ENCODE results near the gene IVD. TPM values are rescaled to one million over a fixed set of nuclear protein-coding genes. Genes with fewer than 3 reads are reported as not detected.

Gene IVD
- total and polyA plus RNA-seq, 2 of the 8 experiments (the other 6 are each of a cell fraction or from before 2014, with no cell fraction given) = 55.2 to 78.8 TPM

- no peak overlapping the region for H2BK20ac ChIP-seq (ENCODE audit: low read length)
- peaks cover 11% of the 10 kb centered on the region for H3K23me2 ChIP-seq (ENCODE audit: low read depth, low read length)
- no peak overlapping the region for H3K9ac ChIP-seq (replicated peaks in 1 of 4; ENCODE audit: extremely low read depth in 1 of 4, low read depth in 3 of 4, low read length in 3 of 4)
- FAIRE-seq (no peak), DNase-seq (ENCODE audit: low read depth in 1 of 2, low spot score in 2 of 2) (no peak)
- peaks cover 6% of the 10 kb centered on the region for H3K79me1 ChIP-seq (ENCODE audit: low read depth, low read length)
- POLR2A ChIA-PET (ENCODE audit: partially characterized antibody) = interaction anchor here (1.1 to 2.0 kb wide), 3 partner anchors 17 to 50 kb away, joined by 3 to 5 read pairs (median 3); no protein-coding TSS in a partner anchor
- no peak overlapping the region for H3K4me3 ChIP-seq (ENCODE audit: extremely low read depth in 1 of 4, insufficient read depth in 2 of 4, low read depth in 3 of 4, low read length in 4 of 4)
- peaks cover 12 to 13% of the 10 kb centered on the region in 2 experiments for H4K20me1 ChIP-seq (replicated peaks in 1 of 2; ENCODE audit: control insufficient read depth in 1 of 2, insufficient read depth in 2 of 2, low read length in 2 of 2)
- H4K5ac ChIP-seq (ENCODE audit: insufficient read length, low read depth, low read length) = no peak overlapping the region
- no peak overlapping the region for H3K4me2 ChIP-seq (ENCODE audit: insufficient read depth in 1 of 2, low read depth in 2 of 2, low read length in 2 of 2)
- 85% methylated on average over 7 of the region's 7 CpGs; no CpG with 5 or more reads in 1 of the 2 experiments for WGBS, 2 experiments (ENCODE audit: extremely low coverage in 1 of 2, insufficient coverage in 1 of 2, insufficient read length in 1 of 2, insufficient replicate concordance in 2 of 2, low coverage in 1 of 2, low lambda C conversion rate in 2 of 2, missing lambda C conversion rate in 1 of 2)
- H2BK12ac ChIP-seq (ENCODE audit: low read depth, low read length) = no peak overlapping the region
- H3K4me1 ChIP-seq (replicated peaks in 1 of 4; ENCODE audit: control insufficient read depth in 3 of 4, insufficient read depth in 4 of 4, low read length in 3 of 4) = peaks cover 0 to 11% (median 4%) of the 10 kb centered on the region in 4 experiments; a peak in 5 of 7 replicates
- H2AFZ ChIP-seq (ENCODE audit: low read length) = no peak overlapping the region
- H2BK120ac ChIP-seq (replicated peaks; ENCODE audit: low read depth, low read length) = no peak overlapping the region
- H2AK5ac ChIP-seq (ENCODE audit: low read depth, low read length) = no peak overlapping the region
- H4K8ac ChIP-seq (ENCODE audit: extremely low read depth, insufficient read depth, low read length) = no peak overlapping the region
- no peak overlapping the region for H3K4ac ChIP-seq (replicated peaks; ENCODE audit: insufficient read length, low read depth, low read length)
- no peak overlapping the region for H4K91ac ChIP-seq (replicated peaks; ENCODE audit: insufficient read length, low read length)
- H3K36me3 ChIP-seq (ENCODE audit: control insufficient read depth in 2 of 4, insufficient read depth in 4 of 4, low read length in 3 of 4) = peaks cover 20 to 54% (median 41%) of the 10 kb centered on the region in 4 experiments; a peak in 7 of 8 replicates
- H3K56ac ChIP-seq (replicated peaks; ENCODE audit: insufficient read length, low read depth, low read length) = no peak overlapping the region
- H2BK15ac ChIP-seq (ENCODE audit: low read length) = no peak overlapping the region
- H3K79me2 ChIP-seq (ENCODE audit: control insufficient read depth in 1 of 2, insufficient read depth in 2 of 2, low read length in 2 of 2) = peaks cover 0 to 5% of the 10 kb centered on the region in 2 experiments; a peak in 1 of 4 replicates
- CTCF ChIA-PET (ENCODE audit: partially characterized antibody) = interaction anchor here (0.6 to 1.4 kb wide), 4 partner anchors 9 to 177 kb away, joined by 3 to 4 read pairs (median 3); no protein-coding TSS in a partner anchor
- no peaks in the 10 kb centered on the region for H3K9me3 ChIP-seq (ENCODE audit: insufficient read depth in 2 of 2, low read depth in 1 of 2, low read length in 1 of 2)
- no peak overlapping the region; the same call in 1 of the 2 replicates for H2BK5ac ChIP-seq (ENCODE audit: low read depth, low read length)
- H3K14ac ChIP-seq (ENCODE audit: insufficient read length) = no peak overlapping the region
- no peak overlapping the region for H3K18ac ChIP-seq (ENCODE audit: extremely low read depth, low read length)
- no peak overlapping the region for H3K27ac ChIP-seq (ENCODE audit: low read depth, low read length)
- no peak overlapping the region for H3K23ac ChIP-seq (ENCODE audit: insufficient read length)
- no peaks in the 10 kb centered on the region for H3K27me3 ChIP-seq (replicated peaks in 1 of 4; ENCODE audit: control insufficient read depth in 3 of 4, extremely low read depth in 1 of 4, insufficient read depth in 3 of 4, low read length in 3 of 4)
- TF ChIP-seq PHF8 (conservative IDR thresholded peaks at IDR 0.05; ENCODE audit: low read depth, low read length) (no peak), JUND (IDR thresholded peaks at IDR 0.05; ENCODE audit: low read length) (no peak), NRF1 (IDR thresholded peaks at IDR 0.05; ENCODE audit: low read depth, low read length) (no peak), YY1 (IDR thresholded peaks at IDR 0.05; ENCODE audit: low read depth, low read length) (no peak), SIX5 (IDR thresholded peaks at IDR 0.05; ENCODE audit: low read depth, low read length) (no peak), JUN (IDR thresholded peaks at IDR 0.05; ENCODE audit: low read depth, low read length) (no peak), SAP30 (IDR thresholded peaks at IDR 0.05; ENCODE audit: insufficient read depth, insufficient replicate concordance, low read length) (no peak), HDAC2 (IDR thresholded peaks at IDR 0.05; ENCODE audit: borderline replicate concordance in 1 of 2, low read depth in 2 of 2, low read length in 2 of 2) (no peak), RAD21 (IDR thresholded peaks at IDR 0.05 in 1 of 2, conservative IDR thresholded peaks at IDR 0.05 in 1 of 2; ENCODE audit: low read depth in 2 of 2, low read length in 2 of 2) (no peak), GABPA (IDR thresholded peaks at IDR 0.05; ENCODE audit: borderline replicate concordance, insufficient read depth, low read length) (no peak)
Observed at GRCh38 chr15:40466426-40467260, 61.0 kb downstream of the IVD start.
